Naive thymus-derived CD4-positive, alpha-beta T cell (primary cell): Measurements from ENCODE around the gene ZBTB18. TPM values are rescaled to one million over a fixed set of nuclear protein-coding genes. Genes with fewer than 3 reads are reported as not detected.

ENCODE experiments used
- ATAC-seq: fragments of 150-1000 bp; cut with Tn5 transposase; 2 replicates; pipeline ENCODE4 v1.10.0; 2021; ENCODE audit warnings: mild to moderate bottlenecking, moderate library complexity
- CTCF ChIA-PET: fragments of 350-600 bp; sonication (Branson Sonifier 250); formaldehyde crosslinking; loops from one replicate; lab custom pipeline; 2021; ENCODE audit warnings: antibody characterized with exemption; lab: Charles Lee
- POLR2A ChIA-PET: fragments of 350-600 bp; sonication (Branson Sonifier 250); formaldehyde crosslinking; loops from one replicate; lab custom pipeline; 2021; ENCODE audit warnings: antibody characterized with exemption, inconsistent platforms; lab: Charles Lee
- DNase-seq, 9 donors: peaks; one replicate each; pipeline versions ENCODE4 v3.0.0 to v3.0.0-alpha.2; 2020 to 2022; ENCODE audit warnings: mixed read lengths in 1 of 9
- H3K27ac ChIP-seq: one replicate; pipeline ENCODE4 v1.7.0; 2013; ENCODE audit warnings: mild to moderate bottlenecking, low read depth, low read length, moderate library complexity
- H3K27me3 ChIP-seq, 2 donors: one replicate each; pipeline ENCODE4 v1.7.0; 2013; ENCODE audit warnings: low read length in 2 of 2, mild to moderate bottlenecking in 2 of 2, moderate library complexity in 2 of 2; ENCODE audit not compliant: control insufficient read depth in 2 of 2, insufficient read depth in 2 of 2
- H3K36me3 ChIP-seq, 3 experiments: 1 replicate in 2 of 3; 2 replicates in 1 of 3; pipeline ENCODE4 v1.7.0; 2013; ENCODE audit warnings: low read length in 3 of 3, mild to moderate bottlenecking in 3 of 3, moderate library complexity in 1 of 3; ENCODE audit not compliant: insufficient read depth in 3 of 3, control insufficient read depth in 2 of 3
- H3K4me1 ChIP-seq, 2 donors: one replicate each; pipeline ENCODE4 v1.7.0; 2013; ENCODE audit warnings: low read length in 2 of 2, mild to moderate bottlenecking in 2 of 2, moderate library complexity in 1 of 2; ENCODE audit not compliant: control insufficient read depth in 2 of 2, insufficient read depth in 2 of 2
- H3K4me3 ChIP-seq: 2 replicates; pipeline ENCODE4 v1.7.0; 2013; ENCODE audit warnings: mild to moderate bottlenecking, low read length
- H3K9me3 ChIP-seq, 3 experiments: 1 replicate in 2 of 3; 2 replicates in 1 of 3; pipeline ENCODE4 v1.7.0; 2013; ENCODE audit warnings: low read length in 3 of 3; ENCODE audit not compliant: control insufficient read depth in 2 of 3
- H3K27ac Mint-ChIP-seq, 9 donors: one replicate each; pipeline ENCODE4 v1.8.0; 2020 to 2022; ENCODE audit warnings: mixed read lengths in 9 of 9, mild to moderate bottlenecking in 8 of 9, moderate library complexity in 5 of 9, inconsistent platforms in 2 of 9
- H3K27me3 Mint-ChIP-seq, 5 donors: one replicate each; pipeline ENCODE4 v1.8.0; 2021 to 2022; ENCODE audit warnings: mixed read lengths in 5 of 5, mild to moderate bottlenecking in 1 of 5
- H3K36me3 Mint-ChIP-seq, 5 donors: one replicate each; pipeline ENCODE4 v1.8.0; 2020 to 2022; ENCODE audit warnings: mixed read lengths in 5 of 5, mild to moderate bottlenecking in 3 of 5, inconsistent platforms in 1 of 5
- H3K4me1 Mint-ChIP-seq, 7 donors: one replicate each; pipeline ENCODE4 v1.8.0; 2020 to 2022; ENCODE audit warnings: mixed read lengths in 7 of 7, mild to moderate bottlenecking in 3 of 7, inconsistent platforms in 1 of 7
- H3K4me3 Mint-ChIP-seq, 10 donors: one replicate each; pipeline ENCODE4 v1.8.0; 2020 to 2022; ENCODE audit warnings: mild to moderate bottlenecking in 10 of 10, mixed read lengths in 10 of 10, moderate library complexity in 6 of 10, inconsistent platforms in 2 of 10
- H3K9me3 Mint-ChIP-seq, 11 donors: one replicate each; pipeline ENCODE4 v1.8.0; 2020 to 2022; ENCODE audit warnings: mixed read lengths in 11 of 11, mild to moderate bottlenecking in 4 of 11, inconsistent platforms in 1 of 11, moderate library complexity in 1 of 11
- intact Hi-C, 2 donors: fragments of 100-400 bp; cut with micrococcal nuclease; formaldehyde crosslinking; loops; one replicate each; pipeline ENCODE4 v1.15.1; 2023
- polyA plus RNA-seq, 2 donors: library from polyadenylated mRNA; unstranded; fragments of 300-500 nt; fragmentation: Illumina TruSeq; gene quantifications; one replicate each; pipeline ENCODE4 v1.2.3, GENCODE V29; 2021
- total RNA-seq, 6 experiments: library from RNA in 5 of 6; stranded (reverse) in 5 of 6; gene quantifications; 1 replicate in 5 of 6; 2 replicates in 1 of 6; pipeline ENCODE4 v1.2.3 and lab custom pipeline; 2021 to 2026

ZBTB18 gene
- total and polyA plus RNA-seq, 7 experiments from 2014 or later = 3.6 to 90.7 (median 42.4) TPM

GRCh38 chr1:244089561-244089960 lies 38.5 kb downstream of the ZBTB18 start:
- no peaks in the 10 kb centered on the region for H3K9me3 ChIP-seq
- Mint-ChIP-seq H3K36me3 (peaks cover 0 to 4% (median 0%) of the 10 kb centered on the region in 5 donors), H3K9me3 (peaks cover 0 to 2% (median 0%) of the 10 kb centered on the region in 11 donors), H3K27me3 (peaks cover 0 to 5% (median 0%) of the 10 kb centered on the region in 5 donors), H3K4me3 (no peak overlapping the region), H3K4me1 (peaks cover 0 to 14% (median under 1%) of the 10 kb centered on the region in 7 donors), H3K27ac (no peak overlapping the region)
- ATAC-seq (no peak), DNase-seq (no peak)
- no peaks in the 10 kb centered on the region for H3K4me1 ChIP-seq
- intact Hi-C loops = no loop called here
- POLR2A ChIA-PET = interaction anchor here (0.8 to 2.0 kb wide), 7 partner anchors 9 to 42 kb away, joined by 3 to 6 read pairs (median 5); partner anchors contain the start of gene ZBTB18
- CTCF ChIA-PET = interaction anchor here (0.8 kb wide), 1 partner anchor 15 kb away, joined by 3 read pairs; no protein-coding TSS in a partner anchor
- no peaks in the 10 kb centered on the region for H3K27me3 ChIP-seq
- no peaks in the 10 kb centered on the region for H3K36me3 ChIP-seq
- H3K4me3 ChIP-seq = no peak overlapping the region
- H3K27ac ChIP-seq = no peak overlapping the region

GRCh38 chr1:244090645-244091044 lies 39.6 kb downstream of the ZBTB18 start:
- DNase-seq (no peak), ATAC-seq (no peak)
- no peak overlapping the region for H3K27ac Mint-ChIP-seq
- no peaks in the 10 kb centered on the region for H3K36me3 ChIP-seq
- H3K27me3 Mint-ChIP-seq = peaks cover 0 to 3% (median 0%) of the 10 kb centered on the region in 5 donors
- H3K9me3 Mint-ChIP-seq = peaks cover 0 to 2% (median 0%) of the 10 kb centered on the region in 11 donors
- H3K4me3 ChIP-seq = no peak overlapping the region
- H3K4me1 ChIP-seq = no peaks in the 10 kb centered on the region
- POLR2A ChIA-PET = interaction anchor here (0.6 to 2.0 kb wide), 6 partner anchors 12 to 203 kb away, joined by 3 to 6 read pairs (median 4); no protein-coding TSS in a partner anchor
- CTCF ChIA-PET = interaction anchor here (0.8 kb wide), 1 partner anchor 14 kb away, joined by 4 read pairs; no protein-coding TSS in a partner anchor
- peaks cover 0 to 4% (median 0%) of the 10 kb centered on the region in 5 donors for H3K36me3 Mint-ChIP-seq
- no peaks in the 10 kb centered on the region for H3K9me3 ChIP-seq
- H3K27me3 ChIP-seq = no peaks in the 10 kb centered on the region
- no peak overlapping the region for H3K4me3 Mint-ChIP-seq
- H3K27ac ChIP-seq = no peak overlapping the region
- intact Hi-C loops = no loop called here
- H3K4me1 Mint-ChIP-seq = peaks cover 0 to 14% (median 7%) of the 10 kb centered on the region in 7 donors

- Mint-ChIP-seq H3K4me1 (peaks cover 0 to 14% (median 7%) of the 10 kb centered on the region in 7 donors), H3K36me3 (no peaks in the 10 kb centered on the region), H3K27ac (no peak overlapping the region), H3K9me3 (peaks cover 0 to 1% (median 0%) of the 10 kb centered on the region in 11 donors), H3K27me3 (peaks cover 0 to 2% (median 0%) of the 10 kb centered on the region in 5 donors), H3K4me3 (no peak overlapping the region)
- ChIA-PET CTCF (no interaction called here), POLR2A (interaction anchor here (1.0 kb wide), 1 partner anchor 45 kb away, joined by 3 read pairs; no protein-coding TSS in a partner anchor)
- intact Hi-C loops = no loop called here
- Histone ChIP-seq H3K36me3 (no peaks in the 10 kb centered on the region), H3K27ac (no peak overlapping the region), H3K9me3 (no peaks in the 10 kb centered on the region), H3K4me1 (no peaks in the 10 kb centered on the region), H3K4me3 (no peak overlapping the region), H3K27me3 (no peaks in the 10 kb centered on the region)
- DNase-seq (no peak), ATAC-seq (no peak)
These were observed 41.3 kb downstream of the ZBTB18 start for GRCh38 chr1:244092293-244092963.

- H3K4me3 Mint-ChIP-seq = no peak overlapping the region
- DNase-seq (no peak), ATAC-seq (no peak)
- H3K36me3 Mint-ChIP-seq = no peaks in the 10 kb centered on the region
- POLR2A ChIA-PET = interaction anchor here (1.0 kb wide), 1 partner anchor 45 kb away, joined by 3 read pairs; no protein-coding TSS in a partner anchor
- H3K9me3 Mint-ChIP-seq = peaks cover 0 to 1% (median 0%) of the 10 kb centered on the region in 11 donors
- no peaks in the 10 kb centered on the region for H3K4me1 ChIP-seq
- H3K36me3 ChIP-seq = no peaks in the 10 kb centered on the region
- H3K9me3 ChIP-seq = no peaks in the 10 kb centered on the region
- CTCF ChIA-PET = no interaction called here
- H3K27me3 ChIP-seq = no peaks in the 10 kb centered on the region
- H3K4me3 ChIP-seq = no peak overlapping the region
- peaks cover 0 to 2% (median 0%) of the 10 kb centered on the region in 5 donors for H3K27me3 Mint-ChIP-seq
- intact Hi-C loops = no loop called here
- peak overlapping the region in 1 of 9 donors; percentile 16 for H3K27ac Mint-ChIP-seq
- H3K27ac ChIP-seq = no peak overlapping the region
- H3K4me1 Mint-ChIP-seq = peaks cover 0 to 14% (median 7%) of the 10 kb centered on the region in 7 donors
These were observed 42.0 kb downstream of the ZBTB18 start for GRCh38 chr1:244092964-244093638.

- Histone ChIP-seq H3K27ac (no peak overlapping the region), H3K36me3 (no peaks in the 10 kb centered on the region), H3K9me3 (no peaks in the 10 kb centered on the region), H3K4me1 (peaks cover 0 to 2% of the 10 kb centered on the region in 2 donors), H3K4me3 (no peak overlapping the region), H3K27me3 (no peaks in the 10 kb centered on the region)
- ChIA-PET POLR2A (no interaction called here), CTCF (interaction anchor here (0.7 kb wide), 1 partner anchor 1607 kb away, joined by 3 read pairs; no protein-coding TSS in a partner anchor)
- H3K4me1 Mint-ChIP-seq = peaks cover 3 to 24% (median 9%) of the 10 kb centered on the region in 7 donors
- no peak overlapping the region for H3K4me3 Mint-ChIP-seq
- H3K27ac Mint-ChIP-seq = no peak overlapping the region
- ATAC-seq = no peak
- peaks cover 0 to 8% (median 0%) of the 10 kb centered on the region in 5 donors for H3K27me3 Mint-ChIP-seq
- intact Hi-C loops = no loop called here
- no peaks in the 10 kb centered on the region for H3K36me3 Mint-ChIP-seq
- H3K9me3 Mint-ChIP-seq = peaks cover 0 to 1% (median 0%) of the 10 kb centered on the region in 11 donors
- no peak for DNase-seq
These were observed 43.9 kb downstream of the ZBTB18 start for GRCh38 chr1:244094880-244095528.

- peaks cover 3 to 27% (median 11%) of the 10 kb centered on the region in 7 donors for H3K4me1 Mint-ChIP-seq
- H3K27ac ChIP-seq = no peak overlapping the region
- ChIA-PET POLR2A (interaction anchor here (1.3 kb wide), 1 partner anchor 49 kb away, joined by 4 read pairs; no protein-coding TSS in a partner anchor), CTCF (no interaction called here)
- DNase-seq (no peak), ATAC-seq (no peak)
- peaks cover 0 to 10% (median under 1%) of the 10 kb centered on the region in 5 donors for H3K27me3 Mint-ChIP-seq
- no peaks in the 10 kb centered on the region for H3K36me3 Mint-ChIP-seq
- H3K4me1 ChIP-seq = peaks cover 0 to 8% of the 10 kb centered on the region in 2 donors
- intact Hi-C loops = no loop called here
- H3K36me3 ChIP-seq = no peaks in the 10 kb centered on the region
- H3K9me3 Mint-ChIP-seq = peaks cover 0 to 1% (median 0%) of the 10 kb centered on the region in 11 donors
- H3K27me3 ChIP-seq = no peaks in the 10 kb centered on the region
- no peak overlapping the region for H3K27ac Mint-ChIP-seq
- H3K9me3 ChIP-seq = no peaks in the 10 kb centered on the region
- no peak overlapping the region for H3K4me3 Mint-ChIP-seq
- no peak overlapping the region for H3K4me3 ChIP-seq
These were observed 44.4 kb downstream of the ZBTB18 start for GRCh38 chr1:244095529-244095911.
